ENCODE measurements around the gene TWIST2.

- TF ChIP-seq CTCF (IDR thresholded peaks at IDR 0.05) (no peak), POLR2A (IDR thresholded peaks at IDR 0.05) (no peak)
These were observed 12.9 kb upstream of the TWIST2 start for GRCh38 chr2:238834982-238835381.
